ENCODE measurements around the gene SUSD1.

GRCh38 chr9:112021742-112022141 lies 153.4 kb downstream of the SUSD1 start:
- TF ChIP-seq, protein P1, sequence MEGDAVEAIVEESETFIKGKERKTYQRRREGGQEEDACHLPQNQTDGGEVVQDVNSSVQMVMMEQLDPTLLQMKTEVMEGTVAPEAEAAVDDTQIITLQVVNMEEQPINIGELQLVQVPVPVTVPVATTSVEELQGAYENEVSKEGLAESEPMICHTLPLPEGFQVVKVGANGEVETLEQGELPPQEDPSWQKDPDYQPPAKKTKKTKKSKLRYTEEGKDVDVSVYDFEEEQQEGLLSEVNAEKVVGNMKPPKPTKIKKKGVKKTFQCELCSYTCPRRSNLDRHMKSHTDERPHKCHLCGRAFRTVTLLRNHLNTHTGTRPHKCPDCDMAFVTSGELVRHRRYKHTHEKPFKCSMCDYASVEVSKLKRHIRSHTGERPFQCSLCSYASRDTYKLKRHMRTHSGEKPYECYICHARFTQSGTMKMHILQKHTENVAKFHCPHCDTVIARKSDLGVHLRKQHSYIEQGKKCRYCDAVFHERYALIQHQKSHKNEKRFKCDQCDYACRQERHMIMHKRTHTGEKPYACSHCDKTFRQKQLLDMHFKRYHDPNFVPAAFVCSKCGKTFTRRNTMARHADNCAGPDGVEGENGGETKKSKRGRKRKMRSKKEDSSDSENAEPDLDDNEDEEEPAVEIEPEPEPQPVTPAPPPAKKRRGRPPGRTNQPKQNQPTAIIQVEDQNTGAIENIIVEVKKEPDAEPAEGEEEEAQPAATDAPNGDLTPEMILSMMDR (IDR thresholded peaks at IDR 0.05): no peak
- no peak for TF ChIP-seq POLR2A (IDR thresholded peaks at IDR 0.05)
